ENCODE results near the gene FANCI.

FANCI gene

GRCh38 chr15:89356634-89357298, 113.0 kb downstream of the FANCI start:
- H3K27ac ChIP-seq (ENCODE audit: low read length): no peak overlapping the region
- H3K27me3 ChIP-seq (ENCODE audit: insufficient read depth, low read length, poor library complexity): peaks cover 9% of the 10 kb centered on the region
- ATAC-seq (ENCODE audit: insufficient read depth, low read depth) (no peak), DNase-seq (no peak)
- no peaks in the 10 kb centered on the region for H3K36me3 ChIP-seq (ENCODE audit: insufficient read depth, low read length)
- no peak overlapping the region for H2AFZ ChIP-seq (ENCODE audit: low read depth, low read length)
- no peaks in the 10 kb centered on the region for H3K9me3 ChIP-seq (ENCODE audit: insufficient read depth, low read length, severe bottlenecking)
- no peak overlapping the region for H3K9ac ChIP-seq (ENCODE audit: low read depth, low read length)
- TF ChIP-seq, protein P1, sequence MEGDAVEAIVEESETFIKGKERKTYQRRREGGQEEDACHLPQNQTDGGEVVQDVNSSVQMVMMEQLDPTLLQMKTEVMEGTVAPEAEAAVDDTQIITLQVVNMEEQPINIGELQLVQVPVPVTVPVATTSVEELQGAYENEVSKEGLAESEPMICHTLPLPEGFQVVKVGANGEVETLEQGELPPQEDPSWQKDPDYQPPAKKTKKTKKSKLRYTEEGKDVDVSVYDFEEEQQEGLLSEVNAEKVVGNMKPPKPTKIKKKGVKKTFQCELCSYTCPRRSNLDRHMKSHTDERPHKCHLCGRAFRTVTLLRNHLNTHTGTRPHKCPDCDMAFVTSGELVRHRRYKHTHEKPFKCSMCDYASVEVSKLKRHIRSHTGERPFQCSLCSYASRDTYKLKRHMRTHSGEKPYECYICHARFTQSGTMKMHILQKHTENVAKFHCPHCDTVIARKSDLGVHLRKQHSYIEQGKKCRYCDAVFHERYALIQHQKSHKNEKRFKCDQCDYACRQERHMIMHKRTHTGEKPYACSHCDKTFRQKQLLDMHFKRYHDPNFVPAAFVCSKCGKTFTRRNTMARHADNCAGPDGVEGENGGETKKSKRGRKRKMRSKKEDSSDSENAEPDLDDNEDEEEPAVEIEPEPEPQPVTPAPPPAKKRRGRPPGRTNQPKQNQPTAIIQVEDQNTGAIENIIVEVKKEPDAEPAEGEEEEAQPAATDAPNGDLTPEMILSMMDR (IDR thresholded peaks at IDR 0.05; ENCODE audit: borderline replicate concordance, extremely low read depth, low read length, poor library complexity, severe bottlenecking): peak; percentile 6
- TF ChIP-seq EZH2 (IDR thresholded peaks at IDR 0.05; ENCODE audit: borderline replicate concordance, low read depth, low read length, severe bottlenecking): no peak
- no peaks in the 10 kb centered on the region for H4K20me1 ChIP-seq (ENCODE audit: insufficient read depth, low read length)
- peaks cover 11% of the 10 kb centered on the region for H3K4me1 ChIP-seq (ENCODE audit: insufficient read depth, low read length)
- no peak overlapping the region for H3K4me3 ChIP-seq (ENCODE audit: low read depth in 1 of 2, low read length in 2 of 2)
- no peaks in the 10 kb centered on the region for H3K79me2 ChIP-seq (ENCODE audit: insufficient read depth, low read length)
- no peak overlapping the region for H3K4me2 ChIP-seq (ENCODE audit: insufficient read depth, low read length)

GRCh38 chr15:89358435-89358754, 114.6 kb downstream of the FANCI start:
- H3K4me2 ChIP-seq (ENCODE audit: insufficient read depth, low read length): peak overlapping the region; percentile 64
- peaks cover 9% of the 10 kb centered on the region for H3K27me3 ChIP-seq (ENCODE audit: insufficient read depth, low read length, poor library complexity)
- H3K4me1 ChIP-seq (ENCODE audit: insufficient read depth, low read length): peaks cover 11% of the 10 kb centered on the region
- DNase-seq: peak; percentile 77
- peak overlapping the region; percentile 5; the same call in 1 of the 2 replicates for H3K9ac ChIP-seq (ENCODE audit: low read depth, low read length)
- H3K36me3 ChIP-seq (ENCODE audit: insufficient read depth, low read length): no peaks in the 10 kb centered on the region
- no peak overlapping the region for H3K27ac ChIP-seq (ENCODE audit: low read length)
- TF ChIP-seq, protein P1 (IDR thresholded peaks at IDR 0.05; ENCODE audit: borderline replicate concordance, extremely low read depth, low read length, poor library complexity, severe bottlenecking): no peak
- no peak; the same call in 2 of the 3 replicates for ATAC-seq (ENCODE audit: insufficient read depth, low read depth)
- H3K4me3 ChIP-seq (ENCODE audit: low read depth in 1 of 2, low read length in 2 of 2): peak overlapping the region in 1 of 2 experiments; percentile 32; a peak in 2 of 4 replicates
- H2AFZ ChIP-seq (ENCODE audit: low read depth, low read length): peak overlapping the region; percentile 28; the same call in 1 of the 2 replicates
- H3K79me2 ChIP-seq (ENCODE audit: insufficient read depth, low read length): no peaks in the 10 kb centered on the region
- no peaks in the 10 kb centered on the region for H4K20me1 ChIP-seq (ENCODE audit: insufficient read depth, low read length)
- H3K9me3 ChIP-seq (ENCODE audit: insufficient read depth, low read length, severe bottlenecking): no peaks in the 10 kb centered on the region

- TF ChIP-seq, protein P1 (IDR thresholded peaks at IDR 0.05; ENCODE audit: borderline replicate concordance, extremely low read depth, low read length, poor library complexity, severe bottlenecking): peak; percentile 90
- no peak for TF ChIP-seq EZH2 (IDR thresholded peaks at IDR 0.05; ENCODE audit: borderline replicate concordance, low read depth, low read length, severe bottlenecking)
- Histone ChIP-seq H2AFZ (ENCODE audit: low read depth, low read length) (peak overlapping the region; percentile 68), H3K79me2 (ENCODE audit: insufficient read depth, low read length) (no peaks in the 10 kb centered on the region), H3K27ac (ENCODE audit: low read length) (no peak overlapping the region), H3K4me2 (ENCODE audit: insufficient read depth, low read length) (peak overlapping the region; percentile 64), H3K27me3 (ENCODE audit: insufficient read depth, low read length, poor library complexity) (peaks cover 9% of the 10 kb centered on the region), H3K36me3 (ENCODE audit: insufficient read depth, low read length) (no peaks in the 10 kb centered on the region), H3K9me3 (ENCODE audit: insufficient read depth, low read length, severe bottlenecking) (no peaks in the 10 kb centered on the region), H3K9ac (ENCODE audit: low read depth, low read length) (peak overlapping the region; percentile 5; the same call in 1 of the 2 replicates), H3K4me3 (ENCODE audit: low read depth in 1 of 2, low read length in 2 of 2) (0 out of 4 replicates have a peak overlapping the region, but pooled peaks of 1 of the 2 experiments have one; percentile 39), H4K20me1 (ENCODE audit: insufficient read depth, low read length) (no peaks in the 10 kb centered on the region), H3K4me1 (ENCODE audit: insufficient read depth, low read length) (peaks cover 11% of the 10 kb centered on the region)
- DNase-seq (no peak), ATAC-seq (ENCODE audit: insufficient read depth, low read depth) (peak; percentile 94)
Observed at GRCh38 chr15:89358755-89359439, 115.1 kb downstream of the FANCI start.

Measured in DND-41 (cell line).